ENCODE measurements around the gene RBM18.

- no peak for TF ChIP-seq CTCF (IDR thresholded peaks at IDR 0.05)
- TF ChIP-seq EZH2 (IDR thresholded peaks at IDR 0.05), result peak; percentile 7
Measured at GRCh38 chr9:122221183-122221811, 43.3 kb downstream of the RBM18 start.
